Peyer's patch (tissue), 4 donors: ENCODE measurements around the gene GLP2R. TPM values are rescaled to one million over a fixed set of nuclear protein-coding genes. Genes with fewer than 3 reads are reported as not detected.

ENCODE experiments used
- DNase-seq, 3 donors: peaks; one replicate each; pipeline ENCODE4 v3.0.0-alpha.2; 2017 to 2019
- H3K27ac ChIP-seq, 4 donors: fragments of 200-600 bp; sonication (generic); one replicate each; pipeline ENCODE4 v1.5.1; 2016 to 2019
- H3K27me3 ChIP-seq, 2 donors: fragments of 200-600 bp; sonication (generic); one replicate each; pipeline ENCODE4 v1.5.1; 2019
- H3K36me3 ChIP-seq, 3 donors: fragments of 200-600 bp; sonication (generic); one replicate each; pipeline ENCODE4 v1.5.1; 2016 to 2019
- H3K4me1 ChIP-seq, 4 donors: fragments of 200-600 bp; sonication (generic); one replicate each; pipeline ENCODE4 v1.5.1; 2016 to 2019
- H3K4me3 ChIP-seq, 4 donors: fragments of 200-600 bp; sonication (generic); 1 replicate in 3 of 4; 2 replicates in 1 of 4; pipeline ENCODE4 v1.5.1; 2016 to 2019; ENCODE audit warnings: mild to moderate bottlenecking in 1 of 4
- H3K9me3 ChIP-seq, 4 donors: fragments of 200-600 bp; sonication (generic); one replicate each; pipeline ENCODE4 v1.5.1; 2016 to 2019; ENCODE audit warnings: mild to moderate bottlenecking in 1 of 4
- CTCF ChIP-seq, 6 experiments: fragments of 450-650 bp in 4 of 6; fragments of 200-600 bp in 2 of 6; sonication (generic) in 1 of 6; IDR thresholded peaks; one replicate each; pipeline ENCODE4 v1.5.1; 2017 to 2019; ENCODE audit warnings: antibody characterized with exemption in 6 of 6, mild to moderate bottlenecking in 3 of 6, moderate library complexity in 1 of 6
- POLR2A ChIP-seq, 2 donors: fragments of 450-650 bp; IDR thresholded peaks; one replicate each; pipeline ENCODE4 v1.5.1; 2017; ENCODE audit warnings: antibody characterized with exemption in 2 of 2, mild to moderate bottlenecking in 2 of 2, moderate library complexity in 2 of 2
- total RNA-seq, 4 donors: library from RNA; depleted of rRNA; stranded (reverse); fragments of >200 nt; gene quantifications; one replicate each; pipeline ENCODE4 v1.1.0, GENCODE V29; 2016

The GLP2R gene
- total RNA-seq, 4 donors from 2014 or later, result 7.4 to 94.1 (median 13.8) TPM

- H3K36me3 ChIP-seq, result no peaks in the 10 kb centered on the region
- no peaks in the 10 kb centered on the region for H3K9me3 ChIP-seq
- no peaks in the 10 kb centered on the region for H3K4me1 ChIP-seq
- no peak overlapping the region for H3K4me3 ChIP-seq
- DNase-seq, result no peak
- no peak overlapping the region for H3K27ac ChIP-seq
- no peaks in the 10 kb centered on the region for H3K27me3 ChIP-seq
- TF ChIP-seq POLR2A (IDR thresholded peaks at IDR 0.05) (no peak), CTCF (IDR thresholded peaks at IDR 0.05) (no peak)
Measured at GRCh38 chr17:9862220-9862619, 36.5 kb downstream of the GLP2R start.

GRCh38 chr17:9862949-9863348, 37.2 kb downstream of the GLP2R start:
- Histone ChIP-seq H3K27ac (no peak overlapping the region), H3K36me3 (no peaks in the 10 kb centered on the region), H3K4me3 (no peak overlapping the region), H3K27me3 (no peaks in the 10 kb centered on the region), H3K9me3 (no peaks in the 10 kb centered on the region), H3K4me1 (no peaks in the 10 kb centered on the region)
- DNase-seq, result no peak
- TF ChIP-seq CTCF (IDR thresholded peaks at IDR 0.05), result no peak
- no peak for TF ChIP-seq POLR2A (IDR thresholded peaks at IDR 0.05)

- no peaks in the 10 kb centered on the region for H3K4me1 ChIP-seq
- no peak overlapping the region for H3K27ac ChIP-seq
- H3K9me3 ChIP-seq, result no peaks in the 10 kb centered on the region
- TF ChIP-seq CTCF (IDR thresholded peaks at IDR 0.05), result no peak
- TF ChIP-seq POLR2A (IDR thresholded peaks at IDR 0.05), result no peak
- no peak for DNase-seq
- H3K4me3 ChIP-seq, result no peak overlapping the region
- no peaks in the 10 kb centered on the region for H3K27me3 ChIP-seq
- H3K36me3 ChIP-seq, result no peaks in the 10 kb centered on the region
Measured at GRCh38 chr17:9865586-9865985, 39.9 kb downstream of the GLP2R start.

GRCh38 chr17:9868552-9868951, 42.8 kb downstream of the GLP2R start:
- TF ChIP-seq POLR2A (IDR thresholded peaks at IDR 0.05), result no peak
- no peak for TF ChIP-seq CTCF (IDR thresholded peaks at IDR 0.05)

GRCh38 chr17:9872852-9873251, 47.1 kb downstream of the GLP2R start:
- H3K4me3 ChIP-seq, result no peak overlapping the region
- H3K27ac ChIP-seq, result no peak overlapping the region
- no peaks in the 10 kb centered on the region for H3K9me3 ChIP-seq
- no peaks in the 10 kb centered on the region for H3K4me1 ChIP-seq
- no peak for TF ChIP-seq CTCF (IDR thresholded peaks at IDR 0.05)
- TF ChIP-seq POLR2A (IDR thresholded peaks at IDR 0.05), result no peak
- no peak for DNase-seq
- H3K36me3 ChIP-seq, result no peaks in the 10 kb centered on the region
- no peaks in the 10 kb centered on the region for H3K27me3 ChIP-seq

More at GRCh38 chr17:9868552-9868951, 42.8 kb downstream of the GLP2R start:
- Histone ChIP-seq H3K36me3 (no peaks in the 10 kb centered on the region), H3K9me3 (no peaks in the 10 kb centered on the region), H3K27me3 (no peaks in the 10 kb centered on the region), H3K4me1 (no peaks in the 10 kb centered on the region), H3K4me3 (no peak overlapping the region), H3K27ac (no peak overlapping the region)
- DNase-seq, result no peak

GRCh38 chr17:9874722-9875121, 49.0 kb downstream of the GLP2R start:
- no peaks in the 10 kb centered on the region for H3K9me3 ChIP-seq
- peak overlapping the region in 1 of 4 donors; percentile 46 for H3K27ac ChIP-seq
- TF ChIP-seq POLR2A (IDR thresholded peaks at IDR 0.05), result no peak
- TF ChIP-seq CTCF (IDR thresholded peaks at IDR 0.05), result no peak
- no peaks in the 10 kb centered on the region for H3K4me1 ChIP-seq
- no peaks in the 10 kb centered on the region for H3K27me3 ChIP-seq
- no peak overlapping the region for H3K4me3 ChIP-seq
- H3K36me3 ChIP-seq, result no peaks in the 10 kb centered on the region
- DNase-seq, result no peak
